ENCODE results near the gene BRPF3.

BRPF3 gene

GRCh38 chr6:36196113-36196879 is at the start of gene BRPF3:
Gene BRPF3, plus strand, starts transcription at chr6:36196744. Its CDS starts 3,579 bp downstream, at chr6:36200323.
- peak; percentile 80 for DNase-seq (ENCODE audit: low read depth)

DNA sequence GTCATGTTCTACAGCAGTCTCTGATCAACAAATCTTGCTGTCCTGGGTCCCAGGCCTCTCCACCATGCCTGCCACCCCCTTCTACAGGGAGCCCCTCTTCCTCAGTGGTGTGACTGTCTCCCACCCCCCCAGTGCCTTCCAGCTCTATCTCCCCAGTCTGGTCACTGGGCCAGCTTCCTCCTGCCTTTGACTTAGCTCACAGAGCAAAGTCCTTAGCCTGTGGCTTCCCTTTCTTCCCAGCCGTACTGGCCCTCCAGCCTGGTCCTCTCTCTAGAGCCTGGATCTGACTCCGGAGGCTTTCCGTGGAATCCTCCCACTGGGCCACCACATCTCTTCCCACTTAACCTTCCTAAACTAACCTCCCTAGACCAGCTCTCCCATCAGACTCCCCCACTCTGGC is 49.2 kb upstream of the BRPF3 start:
- DNase-seq (ENCODE audit: low read depth) = no peak

DNA sequence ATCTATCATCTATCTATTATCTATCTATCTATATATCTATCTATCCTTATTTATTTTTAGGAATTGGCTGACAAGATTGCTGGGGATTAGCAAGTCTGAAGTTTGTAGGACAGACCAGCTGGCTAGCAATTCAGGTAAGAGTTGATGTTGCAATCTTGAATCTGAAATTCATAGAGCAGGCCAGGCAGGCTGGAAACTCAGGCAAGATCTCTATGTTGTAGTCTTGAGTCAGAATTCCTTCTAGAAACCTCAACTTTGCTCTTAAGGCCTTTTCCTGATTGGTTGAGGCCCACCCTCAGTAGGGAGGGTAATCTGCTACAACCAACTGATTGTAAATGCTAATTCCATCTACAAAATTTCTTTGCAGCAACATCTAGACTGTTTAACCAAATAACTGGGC is 47.1 kb upstream of the BRPF3 start:
- no peak for DNase-seq (ENCODE audit: low read depth)

DNA sequence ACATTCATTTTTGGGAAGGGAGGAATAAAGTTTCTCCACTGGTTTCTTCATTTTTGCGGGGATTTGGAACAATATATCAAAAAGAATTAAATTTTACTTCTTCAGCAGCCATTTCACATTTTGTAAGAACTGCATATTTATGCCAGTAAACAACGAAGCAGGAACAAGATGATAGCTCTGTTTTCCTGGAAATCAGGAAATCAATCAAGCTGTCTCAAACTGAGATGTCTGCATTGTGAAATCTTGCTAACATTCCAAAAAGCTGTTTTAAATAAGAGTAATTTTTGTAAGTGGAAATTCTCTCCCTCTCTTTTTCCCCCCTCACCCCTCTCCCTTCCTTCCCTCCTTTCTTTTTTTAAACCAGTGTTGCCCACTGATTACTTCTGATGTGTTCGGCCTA is 46.3 kb upstream of the BRPF3 start:
- no peak for DNase-seq (ENCODE audit: low read depth)

- no peak for DNase-seq (ENCODE audit: low read depth)
Measured at GRCh38 chr6:36154286-36154685, 42.3 kb upstream of the BRPF3 start.

- no peak for DNase-seq (ENCODE audit: low read depth)
Measured at GRCh38 chr6:36155662-36156061, 40.9 kb upstream of the BRPF3 start.

- DNase-seq (ENCODE audit: low read depth) = peak; percentile 22
Measured at GRCh38 chr6:36160147-36160760, 36.3 kb upstream of the BRPF3 start.

GRCh38 chr6:36169023-36170007 is 27.2 kb upstream of the BRPF3 start:
- no peak for DNase-seq (ENCODE audit: low read depth)

DNA sequence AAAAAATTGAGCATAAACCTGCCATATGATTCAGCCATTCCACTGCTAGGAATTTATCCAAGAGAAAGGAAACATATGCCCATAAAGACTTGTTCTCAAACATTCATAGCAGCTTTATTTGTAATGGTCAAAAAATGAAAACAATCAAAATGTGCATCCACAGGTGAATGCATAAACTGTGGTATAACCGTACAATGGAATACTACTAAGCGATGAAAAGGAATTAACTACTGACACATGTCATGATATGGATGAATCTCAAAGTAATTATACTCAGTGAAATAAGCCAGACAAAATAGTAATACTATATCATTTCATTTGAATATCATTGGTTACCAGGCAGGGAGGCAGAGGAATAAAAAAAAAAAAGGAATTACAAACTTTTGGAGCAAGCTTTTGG is 25.8 kb upstream of the BRPF3 start:
- no peak for DNase-seq (ENCODE audit: low read depth)

DNA sequence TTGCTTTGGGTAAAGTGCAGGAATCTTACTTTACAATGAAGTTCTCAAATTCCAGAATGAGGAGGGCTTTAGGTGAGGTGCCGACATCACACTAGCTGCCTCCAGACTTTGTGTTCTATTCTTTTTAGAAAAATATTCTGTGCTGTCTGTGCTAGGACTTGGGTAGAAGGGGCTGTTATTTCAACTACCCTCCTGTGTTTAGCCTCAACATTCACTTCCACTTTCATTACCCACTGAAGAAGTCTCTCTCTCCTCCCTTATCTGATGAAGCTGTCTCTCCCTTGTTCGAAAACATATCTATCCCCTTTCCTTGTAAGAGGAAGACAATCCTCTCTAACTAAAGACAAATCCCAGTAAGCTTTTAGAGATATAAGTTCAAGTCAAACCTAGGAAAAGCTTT is 25.0 kb upstream of the BRPF3 start:
- DNase-seq (ENCODE audit: low read depth) = no peak

DNA sequence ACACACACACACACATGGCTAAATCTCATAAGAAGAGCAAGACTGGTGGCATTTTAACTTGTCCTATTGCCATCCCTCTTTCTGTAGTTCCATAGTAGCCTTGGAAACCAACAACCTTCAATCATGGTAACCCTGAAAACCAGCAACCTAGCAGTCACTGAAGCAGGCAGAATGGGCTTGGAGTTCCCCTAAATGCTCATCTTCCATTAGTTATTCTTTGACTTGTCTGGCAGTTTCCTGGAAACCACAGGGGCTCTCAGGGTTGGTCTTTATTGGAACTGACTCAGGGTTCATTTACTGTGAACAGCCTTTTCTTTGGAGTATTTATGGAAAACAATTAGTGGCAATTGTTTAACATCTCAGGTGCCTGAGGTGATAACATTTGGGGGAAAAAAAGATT is 19.4 kb upstream of the BRPF3 start:
- DNase-seq (ENCODE audit: low read depth) = no peak

- DNase-seq (ENCODE audit: low read depth) = no peak
Measured at GRCh38 chr6:36178544-36178943, 18.0 kb upstream of the BRPF3 start.

GRCh38 chr6:36180126-36180525 is 16.4 kb upstream of the BRPF3 start:
- DNase-seq (ENCODE audit: low read depth) = no peak

DNA sequence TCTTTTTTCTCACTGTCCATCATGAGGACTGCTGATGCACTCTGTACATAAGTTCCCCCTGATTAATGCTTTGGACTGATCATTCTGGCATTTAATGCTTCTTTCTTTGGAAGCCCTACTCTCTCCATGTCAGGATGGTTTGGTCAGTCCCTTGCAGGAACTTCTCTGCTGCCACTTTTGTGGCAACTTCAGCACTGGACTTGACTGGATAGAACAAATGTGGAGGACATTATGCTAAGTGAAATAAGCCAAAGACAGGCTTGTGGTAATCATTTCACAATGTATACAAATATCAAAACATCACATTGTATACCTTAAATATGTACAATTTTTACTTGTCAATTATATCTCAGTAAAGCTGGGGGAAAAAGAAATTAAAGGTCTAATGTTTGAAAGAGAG is 12.2 kb upstream of the BRPF3 start:
- DNase-seq (ENCODE audit: low read depth) = no peak

GRCh38 chr6:36186199-36186598 is 10.3 kb upstream of the BRPF3 start:
- DNase-seq (ENCODE audit: low read depth) = no peak

DNA sequence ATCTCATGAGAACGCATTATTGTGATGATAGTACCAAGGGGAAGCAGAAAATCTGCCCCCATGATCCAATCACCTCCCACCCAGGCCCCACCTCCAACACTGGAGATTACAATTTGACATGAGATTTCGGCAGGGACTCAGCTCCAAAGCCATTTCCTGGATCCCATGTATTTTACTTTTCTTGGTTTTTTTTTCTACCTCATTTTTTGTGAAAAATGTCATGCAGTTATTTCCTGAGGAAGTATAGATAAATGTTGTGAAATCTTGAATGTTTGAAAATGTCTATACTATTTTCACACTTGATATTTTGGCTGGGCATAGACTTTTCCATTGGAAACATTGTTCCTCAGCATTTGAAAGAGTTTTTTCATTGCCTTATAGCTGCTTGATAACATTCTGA is 9.1 kb upstream of the BRPF3 start:
- no peak for DNase-seq (ENCODE audit: low read depth)

GRCh38 chr6:36195471-36196112 is 952 bp upstream of the BRPF3 start:
- DNase-seq (ENCODE audit: low read depth) = peak; percentile 8

DNA sequence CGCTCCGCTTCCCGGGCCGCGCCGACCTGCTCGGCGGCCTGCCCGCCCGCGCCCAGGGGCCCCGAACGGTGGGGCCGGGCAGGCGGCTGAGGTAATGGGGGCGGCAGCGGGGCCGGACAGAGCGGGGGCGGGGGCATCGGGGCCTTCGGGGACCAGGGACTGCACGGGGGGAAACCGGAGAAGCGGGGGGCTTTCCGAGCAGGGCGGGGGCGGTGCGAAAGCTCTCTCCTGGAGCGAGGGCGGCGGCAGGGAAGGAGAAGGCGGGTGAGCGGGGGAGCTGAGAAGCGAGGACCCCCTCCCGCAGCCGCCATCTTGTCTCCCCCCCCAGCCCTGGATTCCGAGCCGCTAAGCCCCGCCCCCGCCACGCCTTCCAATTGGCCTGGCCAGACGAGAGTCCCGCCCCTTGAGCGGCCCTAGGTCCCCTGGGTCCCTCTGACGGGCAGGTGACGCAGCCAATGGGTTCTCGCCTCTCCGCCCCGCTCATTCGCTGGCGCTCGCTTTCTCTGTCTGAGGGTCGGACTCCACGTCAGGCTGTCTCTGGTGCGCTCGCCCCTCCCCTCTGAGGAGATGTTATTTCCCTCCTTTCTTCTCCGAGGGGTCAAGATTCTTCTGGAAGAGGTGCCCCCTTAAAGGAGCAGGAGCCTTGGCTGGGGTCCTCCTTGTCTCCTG is 470 bp downstream of the BRPF3 start:
- peak; percentile 99 for DNase-seq (ENCODE audit: low read depth)

- DNase-seq (ENCODE audit: low read depth) = peak; percentile 16
Measured at GRCh38 chr6:36197739-36198221, 1.2 kb downstream of the BRPF3 start.

GRCh38 chr6:36198986-36199385 is 2.4 kb downstream of the BRPF3 start:
- no peak for DNase-seq (ENCODE audit: low read depth)

- DNase-seq (ENCODE audit: low read depth) = no peak
Measured at GRCh38 chr6:36200154-36200891, 3.8 kb downstream of the BRPF3 start.
